Activated CD4-positive, alpha-beta T cell treated with anti-CD3 and anti-CD28 coated beads, Interleukin-2, amount 10 ng/mL, durations not matched to agents 24 days and 14 days (primary cell): ENCODE data around the gene DPEP1. TPM values are rescaled to one million over a fixed set of nuclear protein-coding genes. Genes with fewer than 3 reads are reported as not detected.
"Not testable (repeated sequence)": the region's sequence is repeated elsewhere in the genome, so short reads cannot be mapped to it uniquely, and the experiment has no call there.

ENCODE experiments used
- DNase-seq: peaks from one replicate; pipeline ENCODE4 v3.0.0; 2022
- H3K27ac Mint-ChIP-seq: one replicate; pipeline ENCODE4 v1.8.0; 2022; ENCODE audit warnings: mild to moderate bottlenecking, mixed read lengths
- H3K27me3 Mint-ChIP-seq: one replicate; pipeline ENCODE4 v1.8.0; 2022; ENCODE audit warnings: mixed read lengths
- H3K36me3 Mint-ChIP-seq: one replicate; pipeline ENCODE4 v1.8.0; 2022; ENCODE audit warnings: low read depth, mild to moderate bottlenecking, mixed read lengths
- H3K4me1 Mint-ChIP-seq: one replicate; pipeline ENCODE4 v1.8.0; 2021; ENCODE audit warnings: mixed read lengths
- H3K4me3 Mint-ChIP-seq: one replicate; pipeline ENCODE4 v1.8.0; 2022; ENCODE audit warnings: mild to moderate bottlenecking, moderate library complexity, mixed read lengths
- H3K9me3 Mint-ChIP-seq: one replicate; pipeline ENCODE4 v1.8.0; 2021; ENCODE audit warnings: mixed read lengths
- intact Hi-C: fragments of 100-400 bp; cut with micrococcal nuclease; formaldehyde crosslinking; loops from one replicate; pipeline ENCODE4 v1.15.1; 2023
- total RNA-seq: library from RNA; stranded (reverse); gene quantifications from 2 replicates; pipeline ENCODE4 v1.2.3, GENCODE V29; 2022

Gene DPEP1
- total RNA-seq, 1 donor from 2014 or later, result not detected

DNA sequence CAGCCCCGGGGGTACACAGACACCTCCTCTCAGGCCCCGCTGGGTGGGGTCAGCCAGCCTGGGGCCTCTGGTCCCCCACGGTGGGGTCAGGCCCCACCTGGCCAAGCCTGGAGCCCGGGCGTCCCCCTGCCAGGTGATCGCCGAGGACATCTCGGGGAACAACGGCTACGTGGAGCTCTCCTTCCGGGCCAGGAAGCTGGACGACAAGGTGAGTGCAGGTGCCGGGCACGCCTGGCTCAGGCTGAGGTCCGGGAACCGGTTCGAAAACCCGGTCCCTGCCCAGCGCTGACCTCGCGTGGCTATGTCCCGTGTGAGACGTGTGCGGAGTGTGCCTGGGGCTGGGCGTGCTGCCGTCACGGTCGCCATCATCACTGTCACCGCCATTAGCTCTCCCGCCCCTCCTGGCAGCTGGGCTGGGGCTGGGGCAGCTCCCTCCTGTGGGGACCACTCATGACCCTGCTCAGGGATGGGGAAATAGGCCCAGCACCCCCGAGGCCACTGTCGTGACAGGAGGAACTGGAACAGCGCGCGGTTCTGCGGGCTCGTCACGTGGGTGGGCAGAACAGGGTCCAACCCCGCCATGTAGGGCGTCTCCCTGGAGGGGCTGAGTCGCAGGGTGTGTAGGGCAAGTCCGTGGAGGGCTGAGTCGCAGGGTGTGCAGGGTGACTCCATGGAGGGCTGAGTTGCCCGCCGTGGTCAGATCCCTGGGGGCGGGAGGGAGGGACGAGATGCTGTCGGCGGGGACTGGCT, 29.4 kb upstream of the DPEP1 start:
- H3K4me1 Mint-ChIP-seq, result no peaks in the 10 kb centered on the region
- H3K27me3 Mint-ChIP-seq, result no peaks in the 10 kb centered on the region
- no peak overlapping the region for H3K27ac Mint-ChIP-seq
- peaks cover 6% of the 10 kb centered on the region for H3K36me3 Mint-ChIP-seq
- no peaks in the 10 kb centered on the region for H3K9me3 Mint-ChIP-seq
- intact Hi-C loops, result no loop called here
- DNase-seq, result no peak
- H3K4me3 Mint-ChIP-seq, result no peak overlapping the region

DNA sequence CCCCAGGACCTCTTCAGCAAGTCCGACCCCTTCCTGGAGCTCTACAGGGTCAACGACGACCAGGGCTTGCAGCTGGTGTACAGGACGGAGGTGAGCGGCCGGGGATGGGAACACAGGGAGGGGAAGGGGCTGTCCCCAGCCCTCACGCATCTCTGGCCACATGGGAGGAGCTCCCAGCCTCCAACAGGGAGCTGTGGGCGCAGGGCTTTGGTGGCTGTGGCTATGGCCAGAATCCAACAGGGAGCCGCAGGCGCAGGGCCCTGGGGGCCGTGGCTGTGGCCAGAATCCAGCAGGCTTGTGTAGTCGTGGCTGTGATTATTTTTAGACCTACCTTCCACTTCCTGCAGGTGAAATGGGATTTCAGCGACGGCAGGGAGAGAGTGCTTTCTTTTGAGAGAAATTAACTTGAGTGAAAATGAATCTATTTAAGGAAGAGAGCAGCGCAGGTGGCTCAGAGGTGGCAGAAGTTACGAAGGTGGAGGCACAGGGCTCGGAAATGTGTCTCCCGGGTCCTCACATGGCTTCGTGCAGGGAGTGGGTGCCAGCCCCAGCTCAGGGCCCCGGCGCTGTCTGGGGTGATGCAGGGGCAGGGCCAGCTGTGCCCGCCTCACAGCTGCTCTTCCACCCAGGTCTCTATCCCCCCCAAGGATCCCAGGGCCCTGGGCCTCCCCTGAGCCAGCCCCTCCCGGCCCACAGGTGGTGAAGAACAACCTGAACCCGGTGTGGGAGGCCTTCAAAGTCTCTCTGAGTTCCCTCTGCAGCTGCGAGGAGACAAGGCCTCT, 28.5 kb upstream of the DPEP1 start:
- Mint-ChIP-seq H3K4me1 (no peaks in the 10 kb centered on the region), H3K27ac (no peak overlapping the region), H3K9me3 (no peaks in the 10 kb centered on the region), H3K4me3 (no peak overlapping the region), H3K27me3 (no peaks in the 10 kb centered on the region), H3K36me3 (peaks cover 6% of the 10 kb centered on the region)
- no peak for DNase-seq
- intact Hi-C loops, result no loop called here

DNA sequence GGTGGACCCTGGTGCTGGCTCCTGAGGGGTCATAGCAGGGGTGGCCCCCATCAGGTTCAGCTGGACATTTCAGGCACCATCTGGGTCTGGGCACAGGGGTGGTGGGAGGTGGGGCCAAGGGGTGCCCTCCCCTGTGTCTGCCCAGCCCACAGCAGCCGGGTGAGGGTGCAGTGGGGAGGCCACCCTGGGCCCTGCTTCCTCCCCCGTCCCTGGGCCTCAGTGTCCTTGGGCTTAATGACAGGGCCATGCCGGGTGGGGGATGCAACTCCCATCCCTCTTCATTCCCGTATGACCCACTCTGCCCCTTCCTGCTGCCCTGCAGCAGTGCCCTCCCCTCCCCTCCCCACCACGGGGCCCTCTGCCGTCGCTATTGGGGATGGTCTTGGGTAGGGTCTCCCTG, 27.2 kb upstream of the DPEP1 start:
- no peak for DNase-seq
- Mint-ChIP-seq H3K36me3 (peaks cover 6% of the 10 kb centered on the region), H3K4me1 (no peaks in the 10 kb centered on the region), H3K9me3 (no peaks in the 10 kb centered on the region), H3K27ac (no peak overlapping the region), H3K27me3 (no peaks in the 10 kb centered on the region), H3K4me3 (no peak overlapping the region)
- intact Hi-C loops, result no loop called here

DNA sequence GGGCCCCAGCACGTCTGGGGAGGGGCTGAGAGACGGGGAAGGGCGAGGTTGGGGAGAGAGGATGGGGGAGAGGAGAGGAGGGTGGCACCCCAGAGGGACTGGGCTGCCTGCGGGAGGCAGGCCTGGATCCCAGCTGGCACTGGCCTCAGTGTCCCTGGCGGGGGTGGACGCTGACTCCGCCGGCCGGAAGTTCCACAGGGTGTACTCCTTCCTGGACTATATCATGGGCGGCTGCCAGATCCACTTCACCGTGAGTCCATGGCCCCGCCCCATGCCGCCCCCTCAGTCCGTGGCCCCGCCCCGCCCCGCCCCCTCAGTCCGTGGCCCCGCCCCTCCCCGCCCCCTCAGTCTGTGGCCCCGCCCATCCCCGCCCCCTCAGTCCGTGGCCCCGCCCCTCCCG, 26.6 kb upstream of the DPEP1 start:
- Mint-ChIP-seq H3K4me3 (no peak overlapping the region), H3K4me1 (no peaks in the 10 kb centered on the region)
- DNase-seq, result no peak

DNA sequence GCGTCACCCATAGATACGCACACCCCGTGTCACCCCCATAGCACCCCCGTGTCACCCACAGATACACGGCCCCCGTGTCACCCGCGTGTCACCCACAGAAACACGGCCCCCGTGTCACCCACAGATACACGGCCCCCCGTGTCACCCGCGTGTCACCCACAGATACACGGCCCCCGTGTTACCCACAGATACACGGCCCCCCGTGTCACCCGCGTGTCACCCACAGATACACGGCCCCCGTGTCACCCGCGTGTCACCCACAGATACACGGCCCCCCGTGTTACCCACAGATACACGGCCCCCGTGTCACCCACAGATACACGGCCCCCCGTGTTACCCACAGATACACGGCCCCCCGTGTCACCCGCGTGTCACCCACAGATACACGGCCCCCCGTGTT, 25.8 kb upstream of the DPEP1 start:
- H3K4me3 Mint-ChIP-seq, H3K4me1 Mint-ChIP-seq, H3K9me3 Mint-ChIP-seq, H3K36me3 Mint-ChIP-seq, H3K27ac Mint-ChIP-seq, DNase-seq, H3K27me3 Mint-ChIP-seq, intact Hi-C loops: not testable (repeated sequence)

More for the DNA sequence above, 26.6 kb upstream of the DPEP1 start:
- intact Hi-C loops, result no loop called here
- Mint-ChIP-seq H3K36me3 (peaks cover 6% of the 10 kb centered on the region), H3K27ac (peak overlapping the region; percentile 25), H3K27me3 (no peaks in the 10 kb centered on the region), H3K9me3 (no peaks in the 10 kb centered on the region)

DNA sequence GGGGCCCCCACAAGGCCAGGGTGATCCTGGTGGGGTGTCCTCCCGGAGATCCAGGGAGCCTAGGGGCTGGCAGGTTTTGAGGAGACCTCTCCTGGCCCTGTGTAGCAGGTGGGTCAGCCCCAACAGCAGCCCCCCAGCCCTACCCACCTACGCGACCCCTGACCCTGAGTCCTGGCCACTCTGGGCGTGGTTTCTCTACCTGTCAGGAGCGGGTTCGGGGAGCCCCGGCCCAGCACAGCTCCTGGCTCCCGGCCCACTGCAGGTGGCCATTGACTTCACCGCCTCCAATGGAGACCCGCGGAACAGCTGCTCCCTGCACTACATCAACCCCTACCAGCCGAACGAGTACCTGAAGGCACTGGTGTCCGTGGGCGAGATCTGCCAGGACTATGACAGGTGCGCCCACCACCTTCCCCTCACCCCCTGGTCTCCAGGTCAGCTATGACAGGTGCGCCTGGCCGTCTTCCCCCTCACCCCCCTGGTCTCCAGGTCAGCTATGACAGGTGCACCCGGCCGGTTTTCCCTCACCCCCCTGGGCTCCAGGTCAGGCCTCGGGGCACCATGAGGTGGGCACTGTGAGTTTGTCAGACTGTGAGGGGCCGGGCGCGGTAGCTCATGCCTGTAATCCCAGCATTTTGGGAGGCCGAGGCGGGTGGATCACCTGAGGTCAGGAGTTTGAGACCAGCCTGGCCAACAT, 24.9 kb upstream of the DPEP1 start:
- Mint-ChIP-seq H3K36me3 (peaks cover 6% of the 10 kb centered on the region), H3K27ac (no peak overlapping the region), H3K4me3 (no peak overlapping the region), H3K4me1 (peaks cover 1% of the 10 kb centered on the region), H3K9me3 (no peaks in the 10 kb centered on the region), H3K27me3 (no peaks in the 10 kb centered on the region)
- no peak for DNase-seq
- intact Hi-C loops, result no loop called here

DNA sequence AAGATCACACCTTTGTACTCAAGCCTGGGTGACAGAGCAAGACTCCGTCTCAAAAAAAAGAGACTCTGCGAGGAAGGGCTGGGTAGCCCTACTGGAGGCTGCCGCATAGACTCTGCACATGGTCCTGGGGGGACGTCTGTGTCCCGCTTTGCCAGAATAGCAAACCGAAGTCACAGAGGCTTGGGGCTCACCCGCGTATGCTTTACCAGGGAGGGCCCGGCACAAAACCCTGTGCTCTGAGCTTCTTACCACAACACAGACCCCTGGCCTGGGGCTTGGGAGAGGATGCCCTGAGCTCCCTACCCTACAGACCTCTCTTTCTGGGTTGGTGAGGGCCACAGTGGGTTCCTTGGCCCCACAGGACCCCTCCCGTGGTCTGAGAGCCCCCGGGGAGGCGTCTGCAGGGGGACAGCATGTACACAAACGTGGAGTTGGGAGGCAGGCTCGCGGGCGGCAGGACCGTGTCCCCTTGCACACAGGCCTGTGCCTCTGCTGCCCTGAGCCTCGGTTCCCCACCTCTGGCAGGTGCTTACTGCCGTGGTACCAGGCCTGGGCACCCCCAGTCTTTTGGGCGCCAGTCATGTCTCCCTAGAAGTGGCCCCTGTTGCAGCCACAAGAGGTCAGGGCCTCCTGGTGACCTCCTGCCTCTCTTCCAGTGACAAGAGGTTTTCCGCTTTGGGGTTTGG, 24.1 kb upstream of the DPEP1 start:
- Mint-ChIP-seq H3K27me3 (no peaks in the 10 kb centered on the region), H3K4me3 (no peak overlapping the region), H3K9me3 (no peaks in the 10 kb centered on the region), H3K27ac (no peak overlapping the region), H3K4me1 (peaks cover 5% of the 10 kb centered on the region), H3K36me3 (peaks cover 6% of the 10 kb centered on the region)
- intact Hi-C loops, result no loop called here
- no peak for DNase-seq

DNA sequence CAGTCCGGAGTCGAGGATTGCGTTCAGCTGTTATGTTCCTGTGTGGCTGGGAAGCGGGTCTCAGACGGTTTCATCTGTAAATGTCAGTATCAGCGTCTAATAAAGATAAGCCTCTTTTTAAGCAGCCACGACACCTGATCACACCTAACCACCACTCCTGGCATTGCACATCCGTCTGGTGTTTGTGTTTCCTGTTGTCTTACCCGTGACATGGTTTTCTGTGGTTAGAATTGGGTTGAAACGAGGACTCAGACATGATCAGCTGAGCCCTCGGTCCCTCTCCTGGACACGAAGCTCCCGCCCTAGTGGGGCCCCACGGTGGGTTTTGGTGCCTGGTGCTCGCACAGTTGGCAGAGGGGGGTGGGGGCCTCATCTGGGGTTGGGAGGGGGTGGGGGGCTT, 19.6 kb upstream of the DPEP1 start:
- H3K4me1 Mint-ChIP-seq, result peaks cover 5% of the 10 kb centered on the region
- no peaks in the 10 kb centered on the region for H3K27me3 Mint-ChIP-seq
- H3K27ac Mint-ChIP-seq, result no peak overlapping the region
- no peaks in the 10 kb centered on the region for H3K36me3 Mint-ChIP-seq
- DNase-seq, result peak; percentile 82
- intact Hi-C loops, result no loop called here
- H3K4me3 Mint-ChIP-seq, result peak overlapping the region; percentile 37
- no peaks in the 10 kb centered on the region for H3K9me3 Mint-ChIP-seq

DNA sequence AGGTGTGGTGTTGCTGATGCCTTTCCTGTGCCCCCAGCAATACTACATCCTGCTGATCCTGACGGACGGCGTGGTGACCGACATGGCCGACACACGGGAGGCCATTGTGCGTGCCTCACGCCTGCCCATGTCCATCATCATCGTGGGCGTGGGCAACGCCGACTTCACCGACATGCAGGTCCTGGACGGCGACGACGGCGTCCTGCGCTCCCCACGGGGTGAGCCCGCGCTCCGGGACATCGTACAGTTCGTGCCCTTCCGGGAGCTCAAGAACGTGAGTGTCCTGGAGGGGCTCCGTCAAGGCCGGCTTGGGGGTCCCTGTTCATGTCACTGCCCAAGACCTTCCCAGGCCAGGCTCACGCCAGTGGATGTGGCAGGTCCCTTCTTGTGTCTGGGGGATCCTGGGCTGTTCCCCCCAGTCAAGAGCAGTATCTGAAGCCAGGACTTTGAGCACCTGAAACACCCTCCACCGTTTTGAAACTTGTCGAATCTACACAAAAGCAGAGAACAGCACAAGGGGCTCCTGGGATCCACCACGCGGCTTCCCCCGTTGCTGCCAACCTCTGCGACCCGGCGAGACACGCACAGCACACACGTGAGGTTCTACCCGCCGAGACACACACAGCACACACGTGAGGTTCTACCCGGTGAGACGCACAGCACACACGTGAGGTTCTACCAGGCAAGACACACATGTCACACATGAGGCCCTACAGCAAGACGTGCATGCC, 17.9 kb upstream of the DPEP1 start:
- peaks cover 5% of the 10 kb centered on the region for H3K4me1 Mint-ChIP-seq
- no peaks in the 10 kb centered on the region for H3K36me3 Mint-ChIP-seq

DNA sequence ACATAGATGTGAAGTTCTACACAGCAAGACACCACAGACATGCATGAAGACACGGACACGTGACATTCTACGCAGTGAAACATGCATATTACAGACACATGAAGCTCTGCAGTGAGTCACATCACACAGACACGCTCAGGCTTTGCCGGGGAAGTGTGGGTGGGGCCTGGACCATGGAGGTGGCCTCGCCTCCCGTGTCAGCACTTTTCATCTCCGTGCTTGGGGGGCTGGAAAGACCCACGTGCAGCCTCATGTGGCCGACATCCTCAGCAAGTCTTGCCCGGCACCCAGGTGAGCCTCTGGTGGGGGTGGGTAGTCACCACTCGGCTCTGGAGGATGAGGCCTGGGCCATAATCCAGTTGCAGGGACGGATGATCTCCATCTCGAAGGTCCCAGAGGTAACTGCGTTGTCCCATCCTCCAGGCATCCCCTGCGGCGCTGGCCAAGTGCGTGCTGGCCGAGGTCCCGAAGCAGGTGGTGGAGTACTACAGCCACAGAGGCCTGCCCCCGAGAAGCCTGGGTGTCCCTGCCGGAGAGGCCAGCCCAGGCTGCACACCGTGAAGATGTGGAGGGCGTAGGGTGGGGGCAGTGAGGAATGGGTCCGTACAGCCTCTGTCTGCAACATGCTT, 17.3 kb upstream of the DPEP1 start:
- intact Hi-C loops, result no loop called here
- Mint-ChIP-seq H3K4me1 (peaks cover 5% of the 10 kb centered on the region), H3K4me3 (no peak overlapping the region), H3K27ac (no peak overlapping the region), H3K36me3 (no peaks in the 10 kb centered on the region), H3K9me3 (no peaks in the 10 kb centered on the region), H3K27me3 (no peaks in the 10 kb centered on the region)
- no peak for DNase-seq

More for the DNA sequence above, 17.9 kb upstream of the DPEP1 start:
- intact Hi-C loops, result no loop called here
- Mint-ChIP-seq H3K27me3 (no peaks in the 10 kb centered on the region), H3K27ac (peak overlapping the region; percentile 11), H3K4me3 (no peak overlapping the region), H3K9me3 (no peaks in the 10 kb centered on the region)
- DNase-seq, result no peak

DNA sequence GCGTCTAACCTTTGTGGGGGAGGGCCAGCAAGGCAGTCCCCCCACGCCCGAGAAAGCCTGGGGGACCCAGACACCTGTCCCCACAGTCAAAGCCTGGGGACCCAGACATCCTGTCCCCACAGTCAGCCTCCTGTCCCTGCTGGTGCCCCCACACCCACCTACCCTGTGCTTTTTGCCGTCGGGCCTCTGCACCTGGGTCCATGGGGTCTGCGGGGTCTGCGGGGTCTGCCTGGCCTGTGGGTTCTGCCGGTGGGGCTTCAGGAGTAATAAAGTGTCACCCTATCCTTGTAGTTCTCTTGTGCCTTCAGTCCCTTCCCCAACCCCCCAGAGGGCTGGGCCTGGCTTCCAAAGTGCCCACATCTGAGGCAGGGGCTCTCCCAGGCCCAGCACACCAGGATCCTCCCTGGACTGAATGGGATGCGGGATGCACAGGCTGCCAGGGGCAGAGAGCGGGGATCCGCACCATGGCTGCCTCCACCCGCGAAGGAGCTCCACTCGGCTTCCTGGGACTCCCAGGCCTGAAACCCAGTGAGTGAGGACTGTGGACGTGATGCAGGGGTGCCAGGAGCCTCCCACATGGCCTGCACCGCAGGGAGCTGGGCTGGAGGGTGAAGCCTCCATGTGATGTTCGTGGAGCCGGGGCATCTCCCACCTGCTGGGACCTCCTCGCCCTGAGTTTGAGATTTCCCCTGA, 16.3 kb upstream of the DPEP1 start:
- no peak for DNase-seq
- no peak overlapping the region for H3K4me3 Mint-ChIP-seq
- H3K36me3 Mint-ChIP-seq, result no peaks in the 10 kb centered on the region
- H3K9me3 Mint-ChIP-seq, result no peaks in the 10 kb centered on the region
- intact Hi-C loops, result no loop called here
- peak overlapping the region; percentile 17 for H3K27ac Mint-ChIP-seq
- no peaks in the 10 kb centered on the region for H3K27me3 Mint-ChIP-seq
- H3K4me1 Mint-ChIP-seq, result peaks cover 5% of the 10 kb centered on the region

DNA sequence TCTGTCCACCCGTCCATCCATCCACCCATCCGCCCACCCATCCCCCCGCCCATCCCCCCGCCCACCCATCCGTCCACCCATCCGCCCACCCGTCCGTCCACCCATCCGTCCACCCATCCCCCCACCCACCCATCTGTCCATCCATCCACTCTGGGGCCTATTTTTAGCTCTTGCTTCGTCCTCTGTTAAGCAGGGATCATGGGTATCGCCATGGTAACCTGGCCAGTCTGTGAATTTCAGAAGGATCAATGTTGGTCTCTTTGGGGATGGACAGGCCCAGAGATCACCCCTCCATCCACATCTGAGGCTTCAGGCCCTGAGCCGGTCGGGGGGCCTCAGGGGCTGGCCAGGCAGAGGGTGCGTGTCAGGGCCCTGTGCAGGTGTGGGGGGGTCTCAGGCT, 15.2 kb upstream of the DPEP1 start:
- no peak overlapping the region for H3K27ac Mint-ChIP-seq
- no peak overlapping the region for H3K4me3 Mint-ChIP-seq
- H3K27me3 Mint-ChIP-seq, result no peaks in the 10 kb centered on the region
- DNase-seq, result no peak
- no peaks in the 10 kb centered on the region for H3K9me3 Mint-ChIP-seq
- intact Hi-C loops, result no loop called here
- peaks cover 15% of the 10 kb centered on the region for H3K4me1 Mint-ChIP-seq
- H3K36me3 Mint-ChIP-seq, result no peaks in the 10 kb centered on the region
